GM19099 (cell line): ENCODE results near the gene RANGAP1.
A peak's percentile ranks its signal among the peaks of the same experiment; 100 is the strongest.

Source experiments
- POLR2A ChIP-seq: IDR thresholded peaks from 3 replicates; pipeline ENCODE4 v1.6.1; 2011; ENCODE audit warnings: low read depth; ENCODE audit not compliant: insufficient read length; ENCODE audit errors: extremely low read depth

Gene RANGAP1, protein sequence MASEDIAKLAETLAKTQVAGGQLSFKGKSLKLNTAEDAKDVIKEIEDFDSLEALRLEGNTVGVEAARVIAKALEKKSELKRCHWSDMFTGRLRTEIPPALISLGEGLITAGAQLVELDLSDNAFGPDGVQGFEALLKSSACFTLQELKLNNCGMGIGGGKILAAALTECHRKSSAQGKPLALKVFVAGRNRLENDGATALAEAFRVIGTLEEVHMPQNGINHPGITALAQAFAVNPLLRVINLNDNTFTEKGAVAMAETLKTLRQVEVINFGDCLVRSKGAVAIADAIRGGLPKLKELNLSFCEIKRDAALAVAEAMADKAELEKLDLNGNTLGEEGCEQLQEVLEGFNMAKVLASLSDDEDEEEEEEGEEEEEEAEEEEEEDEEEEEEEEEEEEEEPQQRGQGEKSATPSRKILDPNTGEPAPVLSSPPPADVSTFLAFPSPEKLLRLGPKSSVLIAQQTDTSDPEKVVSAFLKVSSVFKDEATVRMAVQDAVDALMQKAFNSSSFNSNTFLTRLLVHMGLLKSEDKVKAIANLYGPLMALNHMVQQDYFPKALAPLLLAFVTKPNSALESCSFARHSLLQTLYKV

GRCh38 chr22:41285820-41286638 is at the start of gene RANGAP1:
Gene RANGAP1 (minus strand): TSS chr22:41286187. CDS start chr22:41281044, 5,143 bp downstream.
- peak; percentile 79 for TF ChIP-seq POLR2A

DNA sequence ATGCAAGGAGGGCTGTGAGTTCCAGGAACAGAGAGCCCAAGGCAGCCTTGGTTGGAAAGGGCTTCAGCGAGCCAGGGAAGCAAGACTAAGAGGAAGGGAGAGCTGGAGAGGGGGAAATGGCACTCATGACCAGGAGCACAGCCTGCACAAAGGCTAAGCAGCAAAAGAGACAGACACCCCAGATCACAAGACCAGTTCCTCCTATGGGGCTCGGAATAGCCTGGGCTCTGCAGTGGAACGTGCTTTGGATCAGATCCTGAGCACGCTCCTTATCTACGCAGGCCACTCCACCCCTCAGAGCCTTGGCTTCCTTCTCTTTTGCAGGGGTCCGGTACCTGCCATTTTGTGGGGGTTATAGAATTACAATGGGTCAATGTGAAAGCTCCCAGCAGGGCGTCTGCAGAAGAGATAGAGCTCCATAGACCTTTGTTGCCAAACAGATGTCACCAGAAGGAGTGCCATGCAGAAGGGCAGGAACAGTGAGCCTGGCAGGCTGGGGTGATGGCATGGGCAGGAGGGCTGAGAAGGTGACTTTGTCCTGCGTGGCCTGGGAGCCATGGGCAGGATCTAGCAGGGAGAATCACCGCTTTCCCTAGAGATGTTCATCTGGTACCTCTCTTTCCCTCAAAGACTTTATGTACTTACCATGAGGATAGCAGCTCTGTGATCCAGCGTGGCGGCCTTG is 49.1 kb upstream of the RANGAP1 start:
- no peak for TF ChIP-seq POLR2A

DNA sequence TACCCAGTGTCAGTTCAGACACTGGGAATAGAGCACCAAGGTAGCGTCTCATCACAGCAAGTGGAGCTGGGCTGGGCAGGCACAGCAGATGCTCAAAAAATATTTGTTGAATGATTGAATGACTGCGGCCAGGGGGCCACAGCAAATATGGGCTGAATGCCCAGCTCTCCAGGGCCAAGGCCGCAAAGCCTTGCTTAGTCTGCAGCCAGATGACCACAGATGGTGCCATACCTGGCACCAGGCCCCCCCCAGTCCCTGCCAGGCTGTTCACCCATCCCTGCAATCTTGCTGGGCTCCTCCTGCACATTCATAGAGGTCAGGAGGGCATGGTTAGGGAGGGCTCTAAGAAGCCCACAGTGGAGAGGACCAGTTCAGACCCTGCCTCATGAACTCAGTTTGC is 48.2 kb upstream of the RANGAP1 start:
- TF ChIP-seq POLR2A, result no peak

DNA sequence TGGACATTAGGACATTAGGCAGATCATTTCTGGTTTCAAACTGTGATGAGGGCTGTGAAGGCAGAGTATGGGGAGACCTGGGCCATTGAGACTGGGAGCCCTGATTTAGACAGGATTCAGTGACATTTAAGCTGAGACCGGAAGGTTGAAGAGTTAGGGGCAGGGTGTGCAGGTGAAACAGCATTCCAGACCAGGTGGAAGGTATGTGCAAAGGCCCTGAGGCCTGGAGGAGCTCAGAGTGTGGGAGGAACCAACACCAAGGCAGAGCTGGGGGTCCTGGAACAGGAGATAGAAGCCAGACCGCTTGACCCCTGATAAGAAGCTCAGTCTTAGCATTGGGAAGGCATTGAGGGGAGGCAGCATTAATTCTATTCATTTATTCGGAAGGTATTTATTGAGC is 47.8 kb upstream of the RANGAP1 start:
- no peak for TF ChIP-seq POLR2A

GRCh38 chr22:41332217-41332939 is 46.4 kb upstream of the RANGAP1 start:
- TF ChIP-seq POLR2A, result no peak

DNA sequence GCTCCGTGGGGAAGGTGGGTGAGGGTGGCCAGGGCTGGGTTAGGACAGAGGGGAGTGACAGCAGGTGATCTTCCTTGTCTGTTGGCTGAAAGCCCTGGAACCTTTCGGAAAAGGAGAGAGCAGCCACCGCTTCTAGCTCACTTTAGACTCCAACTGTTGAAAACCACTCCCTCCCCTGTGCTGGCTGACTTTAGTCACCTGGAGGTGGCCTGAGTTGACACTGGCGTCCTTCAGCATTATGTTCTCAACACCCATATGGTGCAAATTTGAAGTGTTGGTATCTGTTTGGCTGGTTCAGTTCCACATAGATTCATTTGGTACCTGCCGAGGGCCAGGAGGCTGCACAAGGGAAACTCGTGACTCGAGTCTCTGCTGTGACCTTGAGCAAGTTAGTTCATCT is 44.2 kb upstream of the RANGAP1 start:
- no peak for TF ChIP-seq POLR2A

- TF ChIP-seq POLR2A, result no peak
Observed at GRCh38 chr22:41327124-41327523, 41.1 kb upstream of the RANGAP1 start.

GRCh38 chr22:41324821-41325528 is 39.0 kb upstream of the RANGAP1 start:
- no peak for TF ChIP-seq POLR2A

DNA sequence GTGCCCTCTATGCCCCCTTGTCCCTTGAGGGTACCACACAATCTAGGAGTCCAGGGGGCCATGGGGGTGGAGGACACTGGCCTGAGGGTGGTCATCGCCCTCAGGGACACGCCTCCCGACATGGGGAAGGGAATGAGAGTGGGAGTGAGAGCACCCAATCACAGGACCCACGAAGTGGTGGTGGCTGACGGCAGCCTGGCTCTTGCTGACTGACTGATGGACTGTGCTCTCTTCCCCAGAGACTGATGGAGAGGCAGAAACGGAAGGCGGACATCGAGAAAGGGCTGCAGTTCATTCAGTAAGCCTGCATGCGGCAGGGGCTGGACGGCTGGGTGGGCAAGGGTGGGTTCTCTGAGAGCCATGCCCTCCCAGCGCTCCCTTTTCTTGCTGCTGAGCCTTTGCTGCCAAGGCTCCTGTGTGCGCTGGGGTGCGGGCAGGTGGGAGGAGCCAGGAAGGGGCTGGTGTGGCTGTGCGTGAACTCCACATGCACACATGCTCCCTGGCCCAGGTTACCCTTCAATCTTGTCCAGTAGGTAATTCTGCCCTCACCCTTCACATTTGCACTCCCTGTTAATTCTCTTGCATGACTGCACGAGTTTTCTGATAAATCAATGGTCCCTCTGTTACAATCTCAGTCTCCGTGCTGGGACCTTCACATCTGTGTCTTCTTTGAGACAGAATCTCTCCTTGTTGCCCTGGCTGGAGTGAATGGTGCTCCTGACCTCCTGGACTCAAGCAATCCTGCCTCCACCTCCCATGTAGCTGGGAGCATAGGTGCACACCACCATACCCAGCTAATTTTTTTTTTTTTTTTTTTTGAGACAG is 34.6 kb upstream of the RANGAP1 start:
- TF ChIP-seq POLR2A, result no peak

GRCh38 chr22:41315586-41315985 is 29.6 kb upstream of the RANGAP1 start:
- TF ChIP-seq POLR2A, result no peak

GRCh38 chr22:41314821-41315220 is 28.8 kb upstream of the RANGAP1 start:
- no peak for TF ChIP-seq POLR2A

- no peak for TF ChIP-seq POLR2A
Observed at GRCh38 chr22:41311487-41311886, 25.5 kb upstream of the RANGAP1 start.

DNA sequence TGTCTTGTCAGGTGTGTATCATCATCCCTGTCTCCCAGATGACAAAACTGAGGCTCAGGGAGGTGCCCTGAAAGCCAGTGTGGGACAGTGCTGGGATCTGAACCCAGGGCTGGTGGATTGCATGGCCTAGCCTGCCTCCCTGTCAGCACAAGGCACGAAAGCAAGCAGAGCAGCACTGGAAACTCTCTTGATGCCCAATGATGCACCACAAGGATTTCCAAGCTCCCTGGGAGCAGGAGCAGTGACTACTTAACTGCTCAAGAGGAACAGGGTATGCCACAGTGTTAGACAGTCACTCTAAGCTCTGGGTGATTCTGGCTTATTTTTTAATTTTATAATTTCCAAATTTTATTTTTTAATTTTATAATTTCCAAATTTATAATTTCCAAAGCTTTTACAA is 24.3 kb upstream of the RANGAP1 start:
- TF ChIP-seq POLR2A, result no peak
